ENCODE data around the gene EEF1AKMT2. TPM values are rescaled to one million over a fixed set of nuclear protein-coding genes. Genes with fewer than 3 reads are reported as not detected.
"Not testable (repeated sequence)": the region's sequence is repeated elsewhere in the genome, so short reads cannot be mapped to it uniquely, and the experiment has no call there.

The EEF1AKMT2 gene
- total RNA-seq, 1 donor from 2014 or later, result 12.5 TPM

- Mint-ChIP-seq H3K4me1 (ENCODE audit: unreplicated experiment) (peaks cover 9% of the 10 kb centered on the region), H3K4me3 (ENCODE audit: unreplicated experiment) (no peak overlapping the region), H3K27me3 (ENCODE audit: unreplicated experiment) (no peaks in the 10 kb centered on the region), H3K9me3 (ENCODE audit: unreplicated experiment) (no peaks in the 10 kb centered on the region), H3K36me3 (ENCODE audit: low read depth, unreplicated experiment) (peaks cover 9% of the 10 kb centered on the region), H3K27ac (ENCODE audit: unreplicated experiment) (no peak overlapping the region)
- no peak for DNase-seq (ENCODE audit: low spot score)
- no peak for TF ChIP-seq CTCF (IDR thresholded peaks at IDR 0.05; ENCODE audit: unreplicated experiment)
Observed at GRCh38 chr10:124748953-124749645, 42.6 kb downstream of the EEF1AKMT2 start.

- DNase-seq (ENCODE audit: low spot score), result no peak
- Mint-ChIP-seq H3K27ac (ENCODE audit: unreplicated experiment) (no peak overlapping the region), H3K4me1 (ENCODE audit: unreplicated experiment) (peaks cover 9% of the 10 kb centered on the region), H3K36me3 (ENCODE audit: low read depth, unreplicated experiment) (peaks cover 9% of the 10 kb centered on the region), H3K4me3 (ENCODE audit: unreplicated experiment) (no peak overlapping the region), H3K27me3 (ENCODE audit: unreplicated experiment) (peaks cover 2% of the 10 kb centered on the region), H3K9me3 (ENCODE audit: unreplicated experiment) (no peaks in the 10 kb centered on the region)
- TF ChIP-seq CTCF (IDR thresholded peaks at IDR 0.05; ENCODE audit: unreplicated experiment), result no peak
Observed at GRCh38 chr10:124748166-124748565, 43.5 kb downstream of the EEF1AKMT2 start.

GRCh38 chr10:124747745-124748144, 43.9 kb downstream of the EEF1AKMT2 start:
- Mint-ChIP-seq H3K4me3 (ENCODE audit: unreplicated experiment) (no peak overlapping the region), H3K36me3 (ENCODE audit: low read depth, unreplicated experiment) (peaks cover 9% of the 10 kb centered on the region), H3K27ac (ENCODE audit: unreplicated experiment) (no peak overlapping the region), H3K27me3 (ENCODE audit: unreplicated experiment) (peaks cover 2% of the 10 kb centered on the region), H3K4me1 (ENCODE audit: unreplicated experiment) (peaks cover 9% of the 10 kb centered on the region), H3K9me3 (ENCODE audit: unreplicated experiment) (no peaks in the 10 kb centered on the region)
- TF ChIP-seq CTCF (IDR thresholded peaks at IDR 0.05; ENCODE audit: unreplicated experiment), result no peak
- DNase-seq (ENCODE audit: low spot score), result no peak

- DNase-seq (ENCODE audit: low spot score), result no peak
- no peak overlapping the region for H3K4me3 Mint-ChIP-seq (ENCODE audit: unreplicated experiment)
- peaks cover 15% of the 10 kb centered on the region for H3K4me1 Mint-ChIP-seq (ENCODE audit: unreplicated experiment)
- H3K27ac Mint-ChIP-seq (ENCODE audit: unreplicated experiment), result no peak overlapping the region
- peaks cover 2% of the 10 kb centered on the region for H3K27me3 Mint-ChIP-seq (ENCODE audit: unreplicated experiment)
- no peaks in the 10 kb centered on the region for H3K9me3 Mint-ChIP-seq (ENCODE audit: unreplicated experiment)
- no peak for TF ChIP-seq CTCF (IDR thresholded peaks at IDR 0.05; ENCODE audit: unreplicated experiment)
- H3K36me3 Mint-ChIP-seq (ENCODE audit: low read depth, unreplicated experiment), result peaks cover 9% of the 10 kb centered on the region
Observed at GRCh38 chr10:124746992-124747391, 44.7 kb downstream of the EEF1AKMT2 start.

GRCh38 chr10:124746447-124746846, 45.2 kb downstream of the EEF1AKMT2 start:
- DNase-seq (ENCODE audit: low spot score); H3K36me3 Mint-ChIP-seq (ENCODE audit: low read depth, unreplicated experiment); H3K27ac Mint-ChIP-seq (ENCODE audit: unreplicated experiment); H3K27me3 Mint-ChIP-seq (ENCODE audit: unreplicated experiment); H3K9me3 Mint-ChIP-seq (ENCODE audit: unreplicated experiment); H3K4me3 Mint-ChIP-seq (ENCODE audit: unreplicated experiment): not testable (repeated sequence)
- peaks cover 19% of the 10 kb centered on the region for H3K4me1 Mint-ChIP-seq (ENCODE audit: unreplicated experiment)
